ENCODE measurements around the gene ANO2. TPM values are rescaled to one million over a fixed set of nuclear protein-coding genes. Genes with fewer than 3 reads are reported as not detected.

The ANO2 gene
- total RNA-seq, 1 donor from 2014 or later: not detected

DNA sequence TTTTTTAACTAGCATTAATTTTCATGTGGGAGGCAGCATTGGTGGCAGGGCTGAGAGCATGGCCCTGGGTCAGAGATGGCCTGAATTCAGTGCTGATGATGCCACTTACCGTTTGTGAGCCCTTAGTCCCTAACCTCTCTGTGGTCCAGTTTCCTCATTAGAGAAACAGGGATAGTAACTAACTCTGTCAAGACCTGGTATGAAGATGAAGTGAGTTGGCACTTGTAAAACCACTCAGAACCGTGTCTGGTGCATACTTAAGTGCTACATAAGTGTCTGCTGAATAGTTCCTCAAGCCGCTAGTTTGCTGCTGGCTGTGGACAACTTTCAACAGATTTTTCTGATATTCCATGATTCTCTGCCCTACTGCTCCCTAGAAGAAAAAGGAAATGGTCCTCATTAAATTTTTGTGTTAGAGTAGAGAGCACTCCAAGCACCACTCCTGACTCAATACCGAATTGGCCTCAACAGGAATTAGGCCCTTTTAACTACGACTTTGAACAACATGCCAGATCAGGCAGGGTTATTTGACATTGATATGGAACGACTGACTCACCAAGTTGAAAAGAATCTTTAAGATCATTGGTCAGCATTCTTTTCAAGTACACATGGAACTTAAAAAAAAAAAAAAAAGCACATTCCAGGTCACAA lies 250.2 kb downstream of the ANO2 start:
- Histone ChIP-seq H3K4me3 (ENCODE audit: low read depth, low read length) (no peak overlapping the region), H3K36me3 (ENCODE audit: control insufficient read depth, insufficient read depth, low read length) (no peaks in the 10 kb centered on the region), H3K27me3 (ENCODE audit: control insufficient read depth, insufficient read depth, low read length) (no peaks in the 10 kb centered on the region)
- no peak for TF ChIP-seq CTCF (IDR thresholded peaks at IDR 0.05; ENCODE audit: insufficient read depth, low read length, severe bottlenecking)
- FAIRE-seq (no peak), DNase-seq (ENCODE audit: low read depth) (peak; percentile 76)

DNA sequence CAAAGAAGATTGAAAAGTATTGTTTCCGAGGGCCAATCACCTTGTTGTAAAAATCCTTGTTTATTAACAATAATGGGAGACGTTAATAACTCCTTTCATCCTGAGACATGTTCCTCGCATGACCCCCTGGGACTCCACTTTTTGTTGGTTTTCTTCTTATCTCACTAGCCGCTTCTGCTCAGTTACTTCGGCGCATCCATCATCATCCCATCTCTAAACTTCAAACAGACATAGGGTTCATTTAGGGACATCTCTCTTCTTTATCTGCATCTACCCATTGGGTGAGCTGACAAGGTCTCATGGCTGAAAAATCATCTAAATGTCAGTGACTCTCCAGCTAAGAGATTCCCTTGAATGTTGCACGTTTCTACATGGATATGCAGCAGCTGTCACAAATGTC lies 252.2 kb downstream of the ANO2 start:
- no peaks in the 10 kb centered on the region for H3K27me3 ChIP-seq (ENCODE audit: control insufficient read depth, insufficient read depth, low read length)
- no peak for TF ChIP-seq CTCF (IDR thresholded peaks at IDR 0.05; ENCODE audit: insufficient read depth, low read length, severe bottlenecking)
- H3K4me3 ChIP-seq (ENCODE audit: low read depth, low read length): no peak overlapping the region
- FAIRE-seq (no peak), DNase-seq (ENCODE audit: low read depth) (no peak)
- H3K36me3 ChIP-seq (ENCODE audit: control insufficient read depth, insufficient read depth, low read length): no peaks in the 10 kb centered on the region

DNA sequence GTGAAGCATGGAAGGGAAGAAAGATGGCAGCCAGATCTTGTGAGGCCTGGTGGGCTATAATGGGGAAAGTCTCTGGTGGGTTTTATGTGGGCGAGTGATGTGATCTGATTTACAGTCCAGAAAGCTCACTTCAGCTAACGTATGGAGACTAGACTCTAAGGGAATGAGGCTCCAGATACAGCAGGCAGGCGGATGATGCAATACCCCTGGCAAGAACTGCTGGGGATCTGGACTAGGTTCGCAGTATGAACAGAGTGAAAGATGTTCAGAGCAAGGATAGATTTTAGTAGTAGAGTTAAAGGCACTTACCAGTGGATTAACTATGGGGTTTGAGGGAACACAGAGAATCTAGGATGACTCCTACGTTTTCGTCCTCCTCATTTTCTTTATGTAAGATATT lies 253.1 kb downstream of the ANO2 start:
- no peak for FAIRE-seq
- no peak for DNase-seq (ENCODE audit: low read depth)
- no peaks in the 10 kb centered on the region for H3K36me3 ChIP-seq (ENCODE audit: control insufficient read depth, insufficient read depth, low read length)
- H3K27me3 ChIP-seq (ENCODE audit: control insufficient read depth, insufficient read depth, low read length): no peaks in the 10 kb centered on the region
- H3K4me3 ChIP-seq (ENCODE audit: low read depth, low read length): no peak overlapping the region
- TF ChIP-seq CTCF (IDR thresholded peaks at IDR 0.05; ENCODE audit: insufficient read depth, low read length, severe bottlenecking): no peak

GRCh38 chr12:5690240-5690639 lies 254.8 kb downstream of the ANO2 start:
- TF ChIP-seq CTCF (IDR thresholded peaks at IDR 0.05; ENCODE audit: insufficient read depth, low read length, severe bottlenecking): no peak
- FAIRE-seq: no peak
- H3K4me3 ChIP-seq (ENCODE audit: low read depth, low read length): no peak overlapping the region
- no peaks in the 10 kb centered on the region for H3K36me3 ChIP-seq (ENCODE audit: control insufficient read depth, insufficient read depth, low read length)
- no peaks in the 10 kb centered on the region for H3K27me3 ChIP-seq (ENCODE audit: control insufficient read depth, insufficient read depth, low read length)
- DNase-seq (ENCODE audit: low read depth): no peak

GRCh38 chr12:5689773-5690172 lies 255.3 kb downstream of the ANO2 start:
- H3K4me3 ChIP-seq (ENCODE audit: low read depth, low read length): no peak overlapping the region
- no peak for TF ChIP-seq CTCF (IDR thresholded peaks at IDR 0.05; ENCODE audit: insufficient read depth, low read length, severe bottlenecking)
- DNase-seq (ENCODE audit: low read depth) (no peak), FAIRE-seq (no peak)
- H3K36me3 ChIP-seq (ENCODE audit: control insufficient read depth, insufficient read depth, low read length): no peaks in the 10 kb centered on the region
- no peaks in the 10 kb centered on the region for H3K27me3 ChIP-seq (ENCODE audit: control insufficient read depth, insufficient read depth, low read length)

- FAIRE-seq: no peak
- Histone ChIP-seq H3K27me3 (ENCODE audit: control insufficient read depth, insufficient read depth, low read length) (no peaks in the 10 kb centered on the region), H3K4me3 (ENCODE audit: low read depth, low read length) (no peak overlapping the region)
Measured at GRCh38 chr12:5688226-5688625, 256.8 kb downstream of the ANO2 start.

More at GRCh38 chr12:5688226-5688625, 256.8 kb downstream of the ANO2 start:
- DNase-seq (ENCODE audit: low read depth): no peak
- no peaks in the 10 kb centered on the region for H3K36me3 ChIP-seq (ENCODE audit: control insufficient read depth, insufficient read depth, low read length)
- no peak for TF ChIP-seq CTCF (IDR thresholded peaks at IDR 0.05; ENCODE audit: insufficient read depth, low read length, severe bottlenecking)

All from bronchial epithelial cell (primary cell).